Bronchial epithelial cell (primary cell): ENCODE data around the gene IMPDH2. TPM values are rescaled to one million over a fixed set of nuclear protein-coding genes. Genes with fewer than 3 reads are reported as not detected.

Source experiments
- DNase-seq: peaks from one replicate; pipeline ENCODE4 v3.0.0-alpha.2; 2010; ENCODE audit warnings: low read depth
- FAIRE-seq: peaks from 2 replicates; lab custom pipeline; 2011; peaks lifted over from hg19 to GRCh38; lab: Jason Lieb, UNC
- H3K27me3 ChIP-seq: 2 replicates; pipeline ENCODE4 v1.5.1; 2011; ENCODE audit warnings: low read length; ENCODE audit not compliant: control insufficient read depth, insufficient read depth
- H3K36me3 ChIP-seq: 2 replicates; pipeline ENCODE4 v1.5.1; 2011; ENCODE audit warnings: low read length; ENCODE audit not compliant: control insufficient read depth, insufficient read depth
- H3K4me3 ChIP-seq: 2 replicates; pipeline ENCODE4 v1.5.1; 2011; ENCODE audit warnings: mild to moderate bottlenecking, low read depth, low read length, control low read depth
- total RNA-seq: library from RNA; depleted of rRNA; stranded (reverse); fragments of >200 nt; gene quantifications from 2 replicates; pipeline ENCODE4 v1.2.1, GENCODE V29; 2014
- TF ChIP-seq, protein P1 (sequence below): IDR thresholded peaks from 2 replicates; pipeline ENCODE4 v1.5.1; 2011; ENCODE audit warnings: mild to moderate bottlenecking, moderate library complexity, low read length, control low read depth, inconsistent platforms; ENCODE audit not compliant: insufficient read depth, severe bottlenecking

The IMPDH2 gene
- total RNA-seq, result 270 and 478 TPM in 2 replicates

DNA sequence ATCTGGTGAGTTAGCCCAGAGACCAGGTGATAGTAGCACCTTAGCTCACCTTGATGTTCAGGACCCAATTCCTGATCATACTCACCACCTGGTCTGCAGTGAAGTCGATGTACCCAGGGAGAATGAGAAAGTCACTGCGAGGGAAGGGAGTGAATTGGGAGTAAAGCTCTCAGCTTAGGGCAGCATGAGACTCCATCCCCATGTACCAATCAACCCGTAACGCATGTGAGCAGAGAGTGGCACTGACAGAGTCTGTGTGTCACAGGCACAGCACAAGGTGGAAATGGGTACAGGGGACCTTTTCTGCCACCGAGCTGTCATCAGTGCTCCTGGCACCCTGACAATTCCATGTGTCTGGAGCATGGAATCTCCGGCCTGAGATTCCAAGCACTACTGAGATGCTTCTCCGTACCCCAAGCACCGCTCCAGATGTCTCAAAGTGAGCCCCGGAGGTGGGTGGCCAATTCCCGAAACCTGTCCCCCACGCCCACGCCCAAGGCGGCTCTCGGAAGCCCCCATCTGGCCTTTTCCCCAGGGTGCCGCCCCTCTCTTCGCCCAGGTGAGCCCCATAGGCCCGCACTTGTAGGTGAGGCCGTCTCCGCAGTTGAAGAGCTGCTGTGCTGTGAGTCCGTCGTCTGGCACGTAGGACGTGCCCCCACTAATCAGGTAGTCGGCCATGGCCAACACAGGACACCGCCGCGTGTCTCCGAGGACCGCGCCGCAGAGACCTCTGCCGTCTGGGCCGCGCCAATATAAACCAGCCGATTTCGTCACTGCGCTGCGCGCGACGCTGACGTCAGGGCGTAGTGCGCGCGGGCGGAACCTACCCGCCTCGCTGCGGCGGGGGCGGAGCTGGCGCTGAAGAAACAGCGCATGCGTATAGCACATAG lies at the start of gene IMPDH2:
Gene IMPDH2, minus strand, starts transcription at position 726 of the 890 bp plus-strand sequence. Its CDS starts 48 bp downstream, at position 678.
- H3K27me3 ChIP-seq, result no peaks in the 10 kb centered on the region
- TF ChIP-seq, protein P1, sequence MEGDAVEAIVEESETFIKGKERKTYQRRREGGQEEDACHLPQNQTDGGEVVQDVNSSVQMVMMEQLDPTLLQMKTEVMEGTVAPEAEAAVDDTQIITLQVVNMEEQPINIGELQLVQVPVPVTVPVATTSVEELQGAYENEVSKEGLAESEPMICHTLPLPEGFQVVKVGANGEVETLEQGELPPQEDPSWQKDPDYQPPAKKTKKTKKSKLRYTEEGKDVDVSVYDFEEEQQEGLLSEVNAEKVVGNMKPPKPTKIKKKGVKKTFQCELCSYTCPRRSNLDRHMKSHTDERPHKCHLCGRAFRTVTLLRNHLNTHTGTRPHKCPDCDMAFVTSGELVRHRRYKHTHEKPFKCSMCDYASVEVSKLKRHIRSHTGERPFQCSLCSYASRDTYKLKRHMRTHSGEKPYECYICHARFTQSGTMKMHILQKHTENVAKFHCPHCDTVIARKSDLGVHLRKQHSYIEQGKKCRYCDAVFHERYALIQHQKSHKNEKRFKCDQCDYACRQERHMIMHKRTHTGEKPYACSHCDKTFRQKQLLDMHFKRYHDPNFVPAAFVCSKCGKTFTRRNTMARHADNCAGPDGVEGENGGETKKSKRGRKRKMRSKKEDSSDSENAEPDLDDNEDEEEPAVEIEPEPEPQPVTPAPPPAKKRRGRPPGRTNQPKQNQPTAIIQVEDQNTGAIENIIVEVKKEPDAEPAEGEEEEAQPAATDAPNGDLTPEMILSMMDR, result peak; percentile 20
- peak within 1 kb of the TSS; percentile 62 for H3K4me3 ChIP-seq
- DNase-seq (peak; percentile 84), FAIRE-seq (no peak)
- H3K36me3 ChIP-seq, result peaks cover 50% of the 10 kb centered on the region

- TF ChIP-seq, protein P1, result no peak
- Histone ChIP-seq H3K27me3 (no peaks in the 10 kb centered on the region), H3K4me3 (no peak overlapping the region), H3K36me3 (peaks cover 8% of the 10 kb centered on the region)
- FAIRE-seq (no peak), DNase-seq (peak; percentile 33)
Measured at GRCh38 chr3:49076646-49077045, 47.4 kb upstream of the IMPDH2 start.

DNA sequence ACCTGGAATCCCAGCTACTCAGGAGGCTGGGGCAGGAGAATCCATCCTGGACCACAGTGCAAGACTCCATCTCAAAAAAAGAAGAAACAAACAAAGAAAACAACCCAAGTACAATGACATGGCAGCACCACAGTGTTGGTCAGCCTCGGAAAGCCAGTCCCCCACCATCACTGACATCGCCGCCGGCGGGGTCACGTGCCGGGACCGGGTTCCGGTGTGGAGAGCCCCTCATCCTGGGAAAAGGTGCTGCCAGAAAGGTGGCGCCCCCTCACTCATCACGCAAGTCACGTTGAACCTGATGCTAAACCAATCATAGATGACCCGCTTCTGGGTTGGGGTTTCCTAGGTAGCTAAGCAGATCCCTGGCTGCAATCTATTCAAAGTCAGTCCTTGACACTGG lies 46.9 kb upstream of the IMPDH2 start:
- Histone ChIP-seq H3K27me3 (no peaks in the 10 kb centered on the region), H3K36me3 (peaks cover 13% of the 10 kb centered on the region), H3K4me3 (no peak overlapping the region)
- TF ChIP-seq, protein P1, result no peak
- FAIRE-seq (no peak), DNase-seq (no peak)

GRCh38 chr3:49058011-49058410 lies 28.8 kb upstream of the IMPDH2 start:
- TF ChIP-seq, protein P1, result no peak
- FAIRE-seq, result no peak
- H3K4me3 ChIP-seq, result no peak overlapping the region
- H3K27me3 ChIP-seq, result no peaks in the 10 kb centered on the region
- peaks cover 18% of the 10 kb centered on the region for H3K36me3 ChIP-seq
- no peak for DNase-seq

DNA sequence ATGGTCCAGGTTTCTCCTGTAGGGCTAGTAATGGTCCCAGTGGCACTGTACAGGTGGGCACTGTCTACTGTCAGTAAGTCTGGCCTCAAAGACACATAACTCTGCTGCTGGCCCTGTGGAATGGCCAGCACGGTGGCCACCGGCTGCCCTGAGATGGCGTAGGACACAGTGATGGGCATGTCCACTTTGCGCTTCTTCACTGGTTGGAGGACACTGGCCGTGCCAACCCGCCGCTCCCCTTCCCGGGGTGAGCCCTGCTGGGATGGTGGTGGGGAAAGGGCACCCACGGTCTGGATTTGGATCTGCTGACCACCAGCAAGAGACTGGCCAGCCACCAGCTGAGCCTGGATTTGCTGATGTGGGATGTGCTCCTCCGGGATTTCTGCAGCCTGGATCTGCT lies 28.1 kb upstream of the IMPDH2 start:
- H3K27me3 ChIP-seq, result no peaks in the 10 kb centered on the region
- TF ChIP-seq, protein P1, result no peak
- H3K36me3 ChIP-seq, result peaks cover 19% of the 10 kb centered on the region
- H3K4me3 ChIP-seq, result no peak overlapping the region
- DNase-seq (no peak), FAIRE-seq (no peak)
